Thyroid gland (tissue), 4 donors: ENCODE results near the gene CENPF.

Source experiments
- POLR2A ChIP-seq, 2 donors: fragments of 450-650 bp; IDR thresholded peaks; one replicate each; pipeline ENCODE4 v1.6.1; 2017; ENCODE audit warnings: antibody characterized with exemption in 2 of 2, mild to moderate bottlenecking in 2 of 2, moderate library complexity in 1 of 2
- TF ChIP-seq, protein P1 (sequence below), 6 experiments: fragments of 200-600 bp in 3 of 6; fragments of 450-650 bp in 3 of 6; sonication (generic) in 3 of 6; IDR thresholded peaks; one replicate each; pipeline ENCODE4 v1.5.1; 2016 to 2019; ENCODE audit warnings: antibody characterized with exemption in 6 of 6, mild to moderate bottlenecking in 2 of 6, inconsistent platforms in 1 of 6, moderate library complexity in 1 of 6

DNA sequence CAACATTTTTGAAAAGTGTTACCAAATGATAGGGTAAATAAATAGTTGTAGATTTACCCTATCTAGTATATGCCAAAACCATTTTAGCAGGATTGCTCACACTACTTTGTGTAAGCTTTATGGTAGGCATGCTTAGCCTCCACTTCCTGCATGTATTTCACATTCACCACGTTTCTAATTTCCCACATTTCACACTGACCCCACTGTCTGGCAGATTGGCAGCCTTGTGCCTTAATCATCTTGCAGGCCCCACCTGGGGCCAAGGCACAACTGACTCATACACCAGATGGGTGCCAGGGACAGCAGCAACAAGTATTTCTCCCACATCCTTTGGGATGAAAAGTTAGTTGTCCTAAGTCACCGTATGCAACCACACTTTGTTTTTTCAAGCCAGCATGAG is 21.2 kb upstream of the CENPF start:
- TF ChIP-seq, protein P1, sequence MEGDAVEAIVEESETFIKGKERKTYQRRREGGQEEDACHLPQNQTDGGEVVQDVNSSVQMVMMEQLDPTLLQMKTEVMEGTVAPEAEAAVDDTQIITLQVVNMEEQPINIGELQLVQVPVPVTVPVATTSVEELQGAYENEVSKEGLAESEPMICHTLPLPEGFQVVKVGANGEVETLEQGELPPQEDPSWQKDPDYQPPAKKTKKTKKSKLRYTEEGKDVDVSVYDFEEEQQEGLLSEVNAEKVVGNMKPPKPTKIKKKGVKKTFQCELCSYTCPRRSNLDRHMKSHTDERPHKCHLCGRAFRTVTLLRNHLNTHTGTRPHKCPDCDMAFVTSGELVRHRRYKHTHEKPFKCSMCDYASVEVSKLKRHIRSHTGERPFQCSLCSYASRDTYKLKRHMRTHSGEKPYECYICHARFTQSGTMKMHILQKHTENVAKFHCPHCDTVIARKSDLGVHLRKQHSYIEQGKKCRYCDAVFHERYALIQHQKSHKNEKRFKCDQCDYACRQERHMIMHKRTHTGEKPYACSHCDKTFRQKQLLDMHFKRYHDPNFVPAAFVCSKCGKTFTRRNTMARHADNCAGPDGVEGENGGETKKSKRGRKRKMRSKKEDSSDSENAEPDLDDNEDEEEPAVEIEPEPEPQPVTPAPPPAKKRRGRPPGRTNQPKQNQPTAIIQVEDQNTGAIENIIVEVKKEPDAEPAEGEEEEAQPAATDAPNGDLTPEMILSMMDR (IDR thresholded peaks at IDR 0.05), result no peak
- no peak for TF ChIP-seq POLR2A (IDR thresholded peaks at IDR 0.05)
